Retina (tissue), 1 donor: ENCODE data around the gene IL36B.

Experiments used
- DNase-seq: peaks from one replicate; pipeline ENCODE4 v3.0.0-alpha.2; 2016

Gene IL36B

DNA sequence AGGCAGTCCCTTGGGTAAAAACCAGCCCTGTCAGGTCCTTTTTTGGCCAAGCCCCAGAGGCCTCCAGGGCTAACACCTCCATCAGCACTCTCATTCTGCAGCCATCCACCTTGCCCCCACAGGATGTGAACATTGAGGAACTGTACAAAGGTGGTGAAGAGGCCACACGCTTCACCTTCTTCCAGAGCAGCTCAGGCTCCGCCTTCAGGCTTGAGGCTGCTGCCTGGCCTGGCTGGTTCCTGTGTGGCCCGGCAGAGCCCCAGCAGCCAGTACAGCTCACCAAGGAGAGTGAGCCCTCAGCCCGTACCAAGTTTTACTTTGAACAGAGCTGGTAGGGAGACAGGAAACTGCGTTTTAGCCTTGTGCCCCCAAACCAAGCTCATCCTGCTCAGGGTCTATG is 22.4 kb upstream of the IL36B start:
- no peak for DNase-seq

DNA sequence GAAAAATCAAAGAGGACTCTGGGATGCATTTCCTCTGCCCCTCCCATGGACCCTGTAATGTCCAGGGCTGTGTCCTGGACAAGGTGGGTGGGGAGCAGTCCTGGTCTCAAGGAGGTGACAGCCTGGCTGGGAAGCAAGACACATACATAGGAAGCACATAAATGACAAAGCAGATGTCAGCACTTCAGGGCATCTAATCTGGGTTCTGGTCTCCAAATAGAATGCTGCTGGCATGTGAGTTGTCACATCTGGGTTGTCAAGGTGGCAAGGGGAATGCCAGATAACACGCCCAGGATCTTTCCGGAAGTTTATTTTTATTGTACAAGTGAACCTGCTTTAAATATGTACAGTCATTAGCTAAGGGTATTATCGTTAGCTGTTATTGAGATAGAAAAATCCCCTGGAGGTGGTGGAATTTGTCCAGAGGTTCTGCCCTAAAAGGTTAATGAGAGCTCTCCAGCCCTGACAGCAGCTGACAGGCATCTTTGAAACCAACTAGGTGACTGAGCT is 20.7 kb upstream of the IL36B start:
- no peak for DNase-seq

DNA sequence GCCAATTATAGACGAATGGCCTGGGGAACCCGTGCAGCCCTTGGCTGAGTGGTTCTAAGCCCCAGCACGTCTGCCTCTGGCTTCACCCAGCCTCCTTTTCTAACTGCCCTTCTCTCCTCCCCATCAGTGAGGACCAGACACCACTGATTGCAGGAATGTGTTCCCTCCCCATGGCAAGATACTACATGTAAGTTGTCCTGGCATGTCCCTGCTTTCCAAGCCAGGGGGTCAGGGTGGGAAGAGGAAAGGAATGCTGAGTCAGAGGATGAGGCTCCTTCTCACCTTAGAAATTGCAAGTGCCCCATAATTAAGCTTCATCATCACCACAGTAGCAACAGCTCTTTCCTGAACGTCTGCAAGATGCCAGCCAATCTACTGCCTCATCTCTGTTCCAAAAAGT is 19.9 kb upstream of the IL36B start:
- no peak for DNase-seq

DNA sequence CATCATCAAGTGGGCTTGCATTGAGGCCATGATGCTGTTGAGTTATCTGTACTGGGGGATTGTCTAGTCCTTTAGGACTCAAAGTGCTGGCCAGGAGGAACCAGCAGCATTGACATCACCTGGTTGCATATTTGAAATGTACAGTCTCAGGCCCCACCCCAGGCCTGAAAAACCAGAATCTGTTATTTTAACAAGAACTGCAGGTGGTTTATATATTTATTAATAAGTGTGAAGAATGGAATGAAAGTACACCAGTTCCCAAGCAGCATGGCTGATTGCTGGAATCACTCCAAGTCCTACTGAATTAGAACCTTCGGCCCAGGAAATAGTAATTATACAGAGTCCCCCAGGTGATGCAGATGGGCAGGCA is 17.9 kb upstream of the IL36B start:
- DNase-seq, result no peak

DNA sequence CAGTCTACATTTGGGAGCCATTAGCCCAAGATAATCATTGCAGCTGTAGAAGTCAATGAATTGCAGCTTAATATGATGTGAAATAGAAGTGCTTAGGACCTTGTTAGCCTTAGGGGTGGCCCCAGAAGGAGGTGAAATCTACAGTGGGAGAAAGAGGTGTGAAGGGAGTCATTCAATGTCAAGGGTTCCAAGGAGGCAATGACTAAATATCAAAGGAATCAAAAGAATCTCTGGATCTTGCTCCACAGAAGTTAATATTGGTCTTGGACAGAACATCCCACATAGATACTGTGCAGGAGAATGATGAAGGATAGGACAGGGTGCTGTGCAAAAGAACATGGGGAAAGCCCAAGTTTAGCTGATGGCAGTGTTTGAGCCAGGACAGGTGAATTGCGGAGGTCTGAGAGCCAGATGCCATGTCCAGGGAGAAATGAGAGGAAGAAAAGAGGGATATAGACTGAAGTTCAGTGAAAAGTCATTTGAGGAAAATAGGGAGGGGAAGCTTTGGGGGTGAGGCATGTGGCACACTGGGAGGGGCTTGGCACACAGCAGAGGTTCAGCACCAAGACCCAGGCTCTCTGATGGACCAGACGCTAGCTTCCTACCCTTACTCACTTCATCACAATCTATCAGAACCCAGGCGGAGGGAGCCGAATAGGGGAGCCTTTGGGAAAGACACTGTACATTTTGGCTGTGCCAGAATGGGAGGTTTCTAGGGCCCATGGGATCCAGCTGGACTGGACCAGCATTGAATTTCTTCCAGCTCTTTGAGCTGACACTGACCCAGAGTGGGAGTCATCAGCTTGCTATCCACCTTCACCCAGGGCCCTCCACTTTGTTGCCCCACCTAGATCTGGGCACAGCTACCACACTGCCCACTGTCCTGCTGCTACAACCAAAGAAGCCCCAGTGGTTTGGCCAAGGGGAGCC is 17.3 kb upstream of the IL36B start:
- no peak for DNase-seq

DNA sequence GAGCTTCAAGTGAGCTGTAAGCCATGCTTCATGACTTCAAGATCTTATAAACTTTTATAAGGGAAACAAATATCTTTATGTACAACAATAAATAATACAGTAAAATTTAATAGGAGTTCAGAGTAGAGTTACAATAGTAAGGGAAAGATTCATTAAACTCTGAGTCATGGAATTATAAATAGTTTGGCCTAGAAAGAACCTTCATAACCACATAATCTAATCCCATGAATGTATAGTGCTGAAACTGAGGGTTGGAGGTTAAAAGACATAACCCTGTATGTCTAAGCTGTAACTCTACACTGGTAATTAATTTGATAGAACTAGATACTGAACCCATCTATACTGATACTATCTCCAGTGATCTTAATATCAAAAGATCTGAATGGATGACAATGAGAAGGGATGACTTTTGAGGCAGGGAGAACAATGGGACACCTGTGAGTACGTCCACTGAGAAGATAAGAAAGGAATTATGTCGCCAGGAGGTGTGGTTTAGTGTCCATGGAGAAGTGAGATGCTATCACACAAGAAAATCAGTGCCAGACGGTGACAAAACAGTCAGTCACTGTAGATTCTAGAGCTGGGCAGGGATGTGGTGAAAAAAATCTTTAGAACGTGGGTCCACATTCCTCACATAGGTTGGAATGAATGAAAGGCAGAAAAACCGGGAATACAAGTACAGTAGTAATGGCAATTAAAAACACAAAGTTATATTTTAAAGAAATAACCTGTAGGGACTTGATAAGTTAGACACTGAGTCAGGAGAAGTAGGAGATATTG is 16.2 kb upstream of the IL36B start:
- DNase-seq, result no peak

DNA sequence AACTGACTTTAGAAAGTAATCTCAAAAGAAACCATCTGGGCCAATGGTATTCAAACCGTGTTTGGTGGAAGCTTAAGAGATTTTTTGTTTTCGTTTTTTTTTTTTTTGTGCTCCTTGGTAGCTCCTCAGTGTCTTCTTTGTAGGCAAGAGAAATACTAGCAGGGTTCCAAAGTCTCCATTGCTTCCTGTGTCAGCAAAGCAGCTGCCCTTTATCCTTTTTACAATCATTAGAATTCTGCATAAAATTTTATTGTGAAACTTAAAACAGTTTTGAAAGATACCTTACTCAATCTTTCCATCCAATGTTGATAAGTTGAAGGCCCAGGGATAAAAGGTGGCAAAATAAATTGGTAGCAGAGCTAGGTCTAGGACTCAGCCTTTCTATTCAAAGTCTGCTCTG is 15.6 kb upstream of the IL36B start:
- DNase-seq, result no peak

DNA sequence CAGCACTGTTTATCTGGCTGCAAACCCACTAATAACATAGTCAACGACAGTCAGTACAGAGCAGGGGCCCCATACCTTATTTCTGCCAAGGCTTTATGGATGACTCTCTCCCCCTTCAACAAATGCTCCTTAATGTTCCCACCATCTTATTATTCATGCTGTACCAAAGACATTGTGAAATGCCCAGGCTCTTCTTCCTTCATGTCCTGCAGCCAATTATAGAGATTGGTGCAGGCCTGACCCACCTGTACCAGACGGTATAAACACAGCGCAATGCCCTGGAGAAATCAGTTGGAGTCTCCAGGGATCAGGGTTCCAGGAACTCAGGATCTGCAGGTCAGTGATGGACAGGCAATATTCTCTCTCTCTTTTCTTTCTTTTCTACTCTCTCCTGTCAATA is 15.0 kb upstream of the IL36B start, which contains the start of gene IL1F10:
Gene IL1F10, plus strand, starts transcription at position 290 of the 400 bp plus-strand sequence. CDS start 4,769 bp downstream, outside the sequence.
- DNase-seq, result no peak

DNA sequence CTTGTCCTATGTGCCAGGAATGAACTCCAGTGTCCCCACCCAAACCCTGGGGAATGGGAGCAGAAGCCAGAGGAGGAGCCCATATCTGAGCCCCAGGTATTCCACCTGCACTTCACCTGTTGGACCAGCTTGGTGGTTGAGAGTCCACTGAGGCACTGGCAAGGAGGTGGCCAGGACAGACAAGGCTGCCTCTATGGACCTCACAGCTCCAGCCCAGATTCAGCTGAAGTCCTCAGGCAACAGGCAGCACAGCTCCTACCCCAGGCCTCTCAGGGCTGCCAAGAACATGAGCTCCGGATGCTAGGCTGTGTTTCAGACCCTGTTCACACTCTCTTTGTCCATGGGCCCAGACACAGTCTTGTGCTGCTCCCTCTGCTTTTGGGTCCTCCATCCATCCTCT is 12.2 kb upstream of the IL36B start:
- DNase-seq, result no peak

DNA sequence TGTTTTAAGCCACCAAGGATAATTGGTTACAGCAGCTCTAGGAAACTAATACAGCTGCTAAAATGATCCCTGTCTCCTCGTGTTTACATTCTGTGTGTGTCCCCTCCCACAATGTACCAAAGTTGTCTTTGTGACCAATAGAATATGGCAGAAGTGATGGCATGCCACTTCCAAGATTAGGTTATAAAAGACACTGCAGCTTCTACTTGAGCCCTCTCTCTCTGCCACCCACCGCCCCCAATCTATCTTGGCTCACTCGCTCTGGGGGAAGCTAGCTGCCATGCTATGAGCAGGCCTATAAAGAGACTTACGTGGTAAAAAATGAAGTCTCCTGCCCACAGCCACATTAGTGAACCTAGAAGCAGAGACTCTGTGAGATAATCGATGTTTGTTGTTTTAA is 11.6 kb upstream of the IL36B start:
- DNase-seq, result no peak

DNA sequence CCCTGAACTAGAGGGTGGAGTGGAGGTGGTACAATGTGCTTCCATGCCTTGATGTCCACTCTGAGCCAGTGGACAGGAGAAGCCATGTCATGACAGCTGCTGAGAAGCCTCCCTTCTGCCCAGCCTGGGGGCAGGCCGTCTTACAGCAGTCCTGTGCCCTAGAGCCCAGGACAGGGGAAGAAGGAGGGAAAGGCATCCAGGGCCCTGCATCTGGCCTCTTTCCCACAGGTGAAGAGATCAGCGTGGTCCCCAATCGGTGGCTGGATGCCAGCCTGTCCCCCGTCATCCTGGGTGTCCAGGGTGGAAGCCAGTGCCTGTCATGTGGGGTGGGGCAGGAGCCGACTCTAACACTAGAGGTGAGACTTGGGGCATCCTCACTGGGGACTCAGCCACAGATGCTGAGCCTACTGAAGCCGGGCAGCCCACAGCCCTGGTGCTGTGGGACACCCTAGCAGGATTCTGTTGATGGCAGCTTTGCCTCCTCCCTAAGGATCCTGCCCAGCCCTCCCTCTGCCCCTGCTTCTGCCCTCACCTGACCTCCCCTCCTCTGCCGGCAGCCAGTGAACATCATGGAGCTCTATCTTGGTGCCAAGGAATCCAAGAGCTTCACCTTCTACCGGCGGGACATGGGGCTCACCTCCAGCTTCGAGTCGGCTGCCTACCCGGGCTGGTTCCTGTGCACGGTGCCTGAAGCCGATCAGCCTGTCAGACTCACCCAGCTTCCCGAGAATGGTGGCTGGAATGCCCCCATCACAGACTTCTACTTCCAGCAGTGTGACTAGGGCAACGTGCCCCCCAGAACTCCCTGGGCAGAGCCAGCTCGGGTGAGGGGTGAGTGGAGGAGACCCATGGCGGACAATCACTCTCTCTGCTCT is 9.5 kb upstream of the IL36B start:
- no peak for DNase-seq

DNA sequence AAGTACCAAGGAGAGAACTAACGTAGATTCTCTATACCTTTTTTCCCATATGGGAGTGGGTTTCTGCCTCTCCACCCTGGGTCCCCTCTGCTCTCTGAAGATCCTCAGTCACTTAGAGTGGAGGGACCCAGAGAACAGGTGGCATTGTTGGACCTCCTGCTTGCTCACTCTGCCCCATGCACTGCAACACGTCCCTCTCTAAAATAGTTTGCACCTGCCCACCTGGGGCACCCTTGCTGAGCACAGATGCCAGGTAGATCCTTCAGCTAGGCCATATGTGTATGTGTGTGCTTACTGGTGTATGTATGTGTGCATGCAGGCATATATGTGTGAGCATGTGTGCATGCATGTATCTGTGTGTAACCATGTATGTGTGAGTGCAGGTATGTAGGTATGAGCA is 8.6 kb upstream of the IL36B start:
- DNase-seq, result no peak

DNA sequence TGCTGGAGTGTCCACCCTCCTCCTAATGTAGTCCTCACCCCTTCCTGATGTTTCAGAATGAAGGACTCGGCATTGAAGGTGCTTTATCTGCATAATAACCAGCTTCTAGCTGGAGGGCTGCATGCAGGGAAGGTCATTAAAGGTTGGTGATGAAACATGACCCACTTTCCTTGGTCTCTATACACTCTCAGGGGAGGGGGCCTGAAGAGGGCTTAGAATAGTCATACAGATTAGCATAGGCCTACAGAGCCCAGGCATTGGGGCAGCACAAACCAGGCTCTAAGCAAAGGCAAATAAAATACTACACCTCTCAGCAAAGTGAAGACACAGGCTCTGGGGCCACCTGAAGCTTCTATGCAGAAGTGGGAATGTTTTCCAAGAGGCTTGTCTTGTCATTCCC is 8.1 kb upstream of the IL36B start:
- DNase-seq, result no peak

DNA sequence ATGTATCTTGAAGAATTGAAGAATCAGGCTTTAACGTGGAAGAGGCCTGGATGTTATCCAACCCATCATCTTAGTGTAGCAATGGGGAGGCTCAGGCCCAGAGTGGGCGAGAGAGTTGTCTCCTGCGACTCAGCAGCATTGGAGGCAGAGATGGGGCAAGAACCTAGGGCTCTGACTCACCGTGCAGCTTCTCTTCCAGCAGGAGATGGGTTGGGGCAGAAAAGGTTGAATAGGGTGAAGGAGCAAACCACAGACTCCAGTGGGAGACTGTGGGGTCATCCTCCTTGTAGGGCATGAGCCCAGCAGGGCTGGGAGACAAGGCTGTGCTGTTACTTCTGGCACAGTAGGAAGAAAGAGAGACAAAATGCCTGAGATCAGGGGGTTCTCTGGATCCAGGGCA is 7.7 kb upstream of the IL36B start:
- no peak for DNase-seq

DNA sequence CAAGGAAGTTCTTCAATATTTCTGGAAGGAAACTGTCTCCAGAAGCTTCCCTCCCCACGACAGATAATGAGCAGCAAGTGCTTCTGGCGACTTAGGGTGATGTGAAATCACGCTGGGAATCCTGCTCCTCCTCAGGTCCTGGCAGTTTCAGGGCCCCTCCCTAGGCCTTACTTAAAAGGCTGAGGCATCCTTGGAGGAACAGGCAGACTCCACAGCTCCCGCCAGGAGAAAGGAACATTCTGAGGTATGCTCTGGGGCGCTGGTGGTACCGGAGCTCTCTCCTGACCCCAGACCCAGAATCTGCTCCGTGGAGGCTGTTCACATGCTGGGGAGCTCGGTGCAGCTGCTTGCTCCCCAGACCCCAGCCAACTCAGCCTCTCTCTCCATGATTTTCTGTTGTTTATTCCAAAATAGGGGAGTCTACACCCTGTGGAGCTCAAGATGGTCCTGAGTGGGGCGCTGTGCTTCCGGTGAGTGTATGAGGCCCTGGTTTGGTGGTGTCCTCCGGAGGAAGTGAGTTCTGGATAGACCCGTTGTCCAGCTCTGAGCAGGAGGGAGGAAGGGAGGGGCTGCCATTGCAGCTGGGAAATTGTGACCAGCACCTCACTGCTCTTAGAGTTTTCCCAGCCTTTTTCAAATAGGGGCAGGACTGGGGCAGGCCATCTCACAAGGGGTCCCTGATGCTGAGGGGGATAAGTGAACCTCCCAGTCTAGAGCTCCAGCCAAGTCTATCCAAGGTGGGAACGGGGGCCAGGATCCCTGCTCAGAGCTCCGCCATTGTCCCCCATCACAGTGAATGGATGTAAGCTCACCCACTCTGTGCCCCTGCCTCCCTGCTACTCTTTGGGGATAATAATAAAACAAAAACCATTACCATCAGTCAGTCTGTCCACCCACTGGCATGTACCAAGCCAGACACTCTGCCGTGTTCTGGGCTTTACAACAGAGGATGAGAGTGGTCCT is 6.6 kb upstream of the IL36B start, which contains the start of gene IL36RN:
Gene IL36RN, plus strand, starts transcription at position 201 of the 963 bp plus-strand sequence. Its CDS starts 241 bp downstream, at position 442.
- no peak for DNase-seq

DNA sequence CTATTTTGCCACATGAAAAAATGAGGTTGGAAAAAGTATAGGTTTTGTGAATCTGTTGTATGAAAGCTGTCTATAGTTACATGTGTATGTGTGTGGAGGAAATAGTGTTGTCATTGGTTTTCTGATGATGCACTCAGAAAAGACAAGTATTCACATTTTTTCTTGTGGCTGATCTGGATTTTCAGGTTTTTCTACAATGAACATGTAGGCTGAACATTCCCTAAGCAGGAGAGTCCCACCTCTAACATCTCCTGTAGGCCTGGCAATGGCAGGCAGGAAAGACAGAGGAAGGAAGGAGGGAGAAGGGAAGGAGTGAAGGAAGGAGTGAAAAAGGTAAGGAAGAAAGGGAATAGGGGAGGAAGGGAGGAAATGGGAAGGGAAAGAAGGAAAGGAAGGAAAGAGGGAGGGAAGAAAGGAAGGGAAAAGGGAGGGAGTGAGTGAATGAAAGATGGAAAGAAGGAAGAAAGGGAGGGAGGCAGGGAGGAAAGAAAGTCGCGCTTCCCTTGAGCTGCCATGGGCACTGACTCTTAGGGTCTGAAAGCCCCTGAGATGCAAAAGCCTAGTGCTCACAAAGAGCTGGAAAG is 5.8 kb upstream of the IL36B start:
- DNase-seq, result no peak

DNA sequence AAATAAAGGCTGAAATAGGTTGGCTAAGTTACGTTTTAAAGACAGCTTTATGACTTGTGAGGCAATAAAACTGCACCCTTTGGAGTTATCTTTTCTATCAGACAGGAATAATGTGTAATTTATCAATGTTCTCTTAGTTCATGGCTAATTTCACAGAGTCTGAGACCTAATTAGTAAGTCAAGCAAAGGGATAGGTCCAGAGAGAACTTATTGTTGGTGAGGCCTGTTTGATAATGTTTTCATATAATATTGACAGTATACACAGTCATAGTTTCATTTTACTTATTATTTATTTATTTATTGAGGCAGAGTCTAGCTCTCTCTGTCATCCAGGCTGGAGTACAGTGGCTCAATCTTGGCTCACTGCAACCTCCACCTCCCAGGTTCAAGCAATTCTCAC is 4.5 kb upstream of the IL36B start:
- DNase-seq, result no peak

DNA sequence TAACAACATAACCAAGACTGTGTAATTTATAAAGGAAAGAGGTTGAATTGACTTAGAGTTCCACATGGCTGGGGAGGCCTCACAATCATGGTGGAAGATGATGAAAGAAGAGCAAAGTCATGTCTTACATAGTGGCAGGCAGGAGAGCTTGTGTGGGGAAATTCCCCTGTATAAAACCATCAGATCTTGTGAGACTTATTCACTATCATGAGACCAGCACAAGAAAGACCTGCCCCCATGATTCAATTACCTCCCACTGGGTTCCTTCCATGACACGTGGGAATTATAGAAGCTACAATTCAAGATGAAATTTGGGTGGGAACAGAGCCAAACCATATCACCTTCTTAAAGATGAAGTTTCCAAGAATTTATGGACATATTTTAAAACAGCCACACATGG is 3.9 kb upstream of the IL36B start:
- DNase-seq, result no peak

DNA sequence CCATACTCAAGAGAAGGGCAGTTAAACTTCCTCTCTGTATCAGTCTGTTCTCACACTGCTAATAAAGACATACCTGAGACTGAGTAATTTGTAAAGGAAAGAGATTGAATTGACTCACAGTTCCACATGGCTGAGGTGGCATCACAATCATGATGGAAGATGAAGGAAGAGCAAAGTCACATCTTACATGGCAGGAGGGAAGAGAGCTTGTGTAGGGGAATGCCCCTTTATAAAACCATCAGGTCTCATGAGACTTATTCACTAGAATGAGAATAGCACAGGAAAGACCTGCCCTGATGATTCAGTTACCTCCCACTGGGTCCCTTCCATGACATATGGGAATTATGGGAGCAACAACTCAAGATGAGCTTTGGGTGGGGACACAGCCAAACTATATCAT is 1.4 kb upstream of the IL36B start:
- no peak for DNase-seq

DNA sequence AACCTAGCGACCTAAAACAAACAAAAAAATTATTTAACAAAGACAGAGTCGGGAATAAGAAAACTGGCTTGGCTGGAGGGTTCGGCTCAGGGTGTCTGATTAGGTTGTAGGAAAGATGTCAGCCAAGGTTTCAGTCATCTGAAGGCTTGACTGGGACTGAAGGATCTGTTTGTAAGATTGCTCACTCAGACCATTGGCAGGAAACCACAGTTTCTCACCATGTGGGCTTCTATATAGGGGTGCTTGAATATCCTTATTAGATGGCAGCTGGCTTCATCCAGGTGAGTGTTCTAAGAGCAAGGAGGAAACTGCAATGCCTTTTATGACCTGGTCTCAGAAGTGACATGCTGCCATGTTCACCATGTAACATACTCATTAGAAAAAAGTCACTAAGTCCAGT is 999 bp upstream of the IL36B start:
- DNase-seq, result no peak
